B cell (primary cell): ENCODE results near the gene FOSB.

Experiments used
- EZH2 ChIP-seq: IDR thresholded peaks from 2 replicates; pipeline ENCODE4 v1.6.1; 2012; ENCODE audit warnings: borderline replicate concordance, low read depth, mild to moderate bottlenecking, moderate library complexity, low read length; ENCODE audit not compliant: insufficient read depth, poor library complexity, severe bottlenecking
- TF ChIP-seq, protein P1 (sequence below): fragments of 200-600 bp; IDR thresholded peaks from one replicate; pipeline ENCODE4 v1.8.0; 2022; ENCODE audit warnings: antibody characterized with exemption, mild to moderate bottlenecking

DNA sequence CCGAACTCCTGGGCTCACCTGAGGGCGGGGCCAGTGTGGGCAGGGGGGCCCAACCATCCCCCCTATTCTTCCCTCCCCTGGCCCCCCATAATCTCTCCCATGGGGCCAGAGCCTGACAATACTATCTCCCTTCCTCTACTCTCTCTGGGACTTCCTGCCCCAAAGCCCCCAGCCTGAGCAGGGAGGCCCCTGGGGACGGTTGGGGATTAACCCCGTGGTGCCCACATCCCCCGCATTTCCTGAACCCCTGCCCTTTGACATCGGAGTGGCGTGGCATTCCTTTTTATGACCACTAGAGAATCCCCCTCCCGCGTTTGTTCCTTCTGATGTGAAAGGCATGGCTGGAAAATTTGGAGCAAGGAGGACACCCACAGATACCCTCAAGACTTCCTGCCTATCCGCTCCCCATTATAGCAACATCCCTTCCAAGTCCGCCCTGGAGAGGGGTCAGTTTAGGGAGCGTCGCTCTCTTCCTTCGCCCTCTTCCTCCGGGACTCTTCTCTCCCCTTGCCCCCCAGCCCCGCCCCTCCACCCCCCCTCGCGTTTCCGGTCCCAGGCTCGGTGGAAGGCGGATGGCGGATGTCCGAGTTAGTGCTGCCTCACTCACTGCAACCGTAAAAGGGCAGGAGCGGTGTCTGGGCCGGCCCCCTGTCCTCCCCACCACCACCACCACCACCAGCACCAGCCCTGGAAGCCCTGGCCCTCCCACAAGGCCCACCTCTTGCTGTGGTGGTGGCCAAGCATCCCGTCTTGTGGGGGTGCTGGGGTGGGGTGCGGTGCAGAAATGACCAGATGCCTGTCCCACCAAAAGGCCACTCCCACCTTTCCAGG, 41.3 kb downstream of the FOSB start:
- TF ChIP-seq, protein P1, sequence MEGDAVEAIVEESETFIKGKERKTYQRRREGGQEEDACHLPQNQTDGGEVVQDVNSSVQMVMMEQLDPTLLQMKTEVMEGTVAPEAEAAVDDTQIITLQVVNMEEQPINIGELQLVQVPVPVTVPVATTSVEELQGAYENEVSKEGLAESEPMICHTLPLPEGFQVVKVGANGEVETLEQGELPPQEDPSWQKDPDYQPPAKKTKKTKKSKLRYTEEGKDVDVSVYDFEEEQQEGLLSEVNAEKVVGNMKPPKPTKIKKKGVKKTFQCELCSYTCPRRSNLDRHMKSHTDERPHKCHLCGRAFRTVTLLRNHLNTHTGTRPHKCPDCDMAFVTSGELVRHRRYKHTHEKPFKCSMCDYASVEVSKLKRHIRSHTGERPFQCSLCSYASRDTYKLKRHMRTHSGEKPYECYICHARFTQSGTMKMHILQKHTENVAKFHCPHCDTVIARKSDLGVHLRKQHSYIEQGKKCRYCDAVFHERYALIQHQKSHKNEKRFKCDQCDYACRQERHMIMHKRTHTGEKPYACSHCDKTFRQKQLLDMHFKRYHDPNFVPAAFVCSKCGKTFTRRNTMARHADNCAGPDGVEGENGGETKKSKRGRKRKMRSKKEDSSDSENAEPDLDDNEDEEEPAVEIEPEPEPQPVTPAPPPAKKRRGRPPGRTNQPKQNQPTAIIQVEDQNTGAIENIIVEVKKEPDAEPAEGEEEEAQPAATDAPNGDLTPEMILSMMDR, result no peak
- no peak for TF ChIP-seq EZH2
